Measurements from ENCODE around the gene ENO3.

DNA sequence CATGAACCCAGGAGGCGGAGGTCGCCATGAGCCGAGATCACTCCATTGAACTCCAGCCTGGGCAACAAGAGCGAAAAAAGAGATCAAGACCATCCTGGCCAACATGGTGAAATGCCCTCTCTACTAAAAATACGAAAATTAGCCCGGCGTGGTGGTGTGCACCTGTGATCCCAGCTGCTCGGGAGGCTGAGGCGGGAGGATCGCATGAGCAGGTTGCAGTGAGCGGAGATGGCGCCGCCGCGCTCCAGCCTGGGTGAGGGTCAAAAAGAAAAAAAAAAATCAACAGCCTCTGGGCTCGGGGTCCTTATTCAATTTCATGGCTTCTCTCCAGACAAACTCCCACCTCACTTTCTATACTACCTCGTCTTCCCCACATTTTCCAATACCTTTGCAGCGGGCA is 22.0 kb upstream of the ENO3 start:
- no peak for TF ChIP-seq MYC (IDR thresholded peaks at IDR 0.05; ENCODE audit: low read depth, low read length)
- TF ChIP-seq FOS (IDR thresholded peaks at IDR 0.05; ENCODE audit: borderline replicate concordance, insufficient read depth, low read length): no peak
- TF ChIP-seq POLR2A (IDR thresholded peaks at IDR 0.05; ENCODE audit: low read depth, low read length): no peak
- TF ChIP-seq, protein P1, sequence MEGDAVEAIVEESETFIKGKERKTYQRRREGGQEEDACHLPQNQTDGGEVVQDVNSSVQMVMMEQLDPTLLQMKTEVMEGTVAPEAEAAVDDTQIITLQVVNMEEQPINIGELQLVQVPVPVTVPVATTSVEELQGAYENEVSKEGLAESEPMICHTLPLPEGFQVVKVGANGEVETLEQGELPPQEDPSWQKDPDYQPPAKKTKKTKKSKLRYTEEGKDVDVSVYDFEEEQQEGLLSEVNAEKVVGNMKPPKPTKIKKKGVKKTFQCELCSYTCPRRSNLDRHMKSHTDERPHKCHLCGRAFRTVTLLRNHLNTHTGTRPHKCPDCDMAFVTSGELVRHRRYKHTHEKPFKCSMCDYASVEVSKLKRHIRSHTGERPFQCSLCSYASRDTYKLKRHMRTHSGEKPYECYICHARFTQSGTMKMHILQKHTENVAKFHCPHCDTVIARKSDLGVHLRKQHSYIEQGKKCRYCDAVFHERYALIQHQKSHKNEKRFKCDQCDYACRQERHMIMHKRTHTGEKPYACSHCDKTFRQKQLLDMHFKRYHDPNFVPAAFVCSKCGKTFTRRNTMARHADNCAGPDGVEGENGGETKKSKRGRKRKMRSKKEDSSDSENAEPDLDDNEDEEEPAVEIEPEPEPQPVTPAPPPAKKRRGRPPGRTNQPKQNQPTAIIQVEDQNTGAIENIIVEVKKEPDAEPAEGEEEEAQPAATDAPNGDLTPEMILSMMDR (IDR thresholded peaks at IDR 0.05; ENCODE audit: extremely low read depth in 1 of 2, insufficient read depth in 1 of 2, low read depth in 1 of 2, low read length in 2 of 2): no peak

Data from endothelial cell of umbilical vein (primary cell).